ENCODE results near the gene TXNDC5. TPM values are rescaled to one million over a fixed set of nuclear protein-coding genes. Genes with fewer than 3 reads are reported as not detected.

Gene TXNDC5
- total RNA-seq, 4 donors from 2014 or later, result 85.0 to 137 (median 110) TPM

DNA sequence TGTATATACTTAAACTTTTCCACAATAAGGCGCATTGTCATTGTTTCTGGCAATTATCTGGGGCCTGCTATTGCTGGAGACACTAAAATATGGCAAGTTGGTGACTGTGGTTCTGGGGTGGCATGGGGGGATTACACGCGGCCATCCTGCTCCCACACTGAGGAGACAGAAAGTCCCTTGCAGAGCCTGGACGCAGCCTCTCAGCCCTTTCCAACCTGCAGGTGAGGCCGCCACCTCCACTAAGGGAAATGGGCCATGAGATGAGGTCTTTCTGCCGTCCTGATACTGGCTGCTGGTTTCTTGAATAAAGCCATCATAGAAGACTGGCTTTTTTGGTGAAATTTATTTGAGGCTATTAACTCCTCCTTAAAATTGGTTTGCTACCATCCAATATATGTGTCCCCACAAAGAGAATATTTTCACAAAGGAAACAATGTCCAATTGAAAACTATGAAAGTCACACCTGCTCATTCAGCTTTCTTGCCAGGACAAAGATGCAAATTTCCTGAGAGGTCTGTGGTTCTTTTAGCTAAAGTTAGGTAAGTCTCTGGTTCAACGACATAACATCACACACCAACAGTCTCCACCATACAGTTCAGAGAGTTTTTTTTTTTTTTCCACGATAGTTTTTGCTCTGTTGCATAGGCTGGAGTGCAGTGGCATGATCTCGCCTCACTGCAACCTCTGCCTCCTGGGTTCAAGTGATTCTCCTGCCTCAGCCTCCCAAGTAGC is 13.0 kb downstream of the TXNDC5 start:
- TF ChIP-seq POLR2A (IDR thresholded peaks at IDR 0.05), result no peak
- no peak for TF ChIP-seq CTCF (IDR thresholded peaks at IDR 0.05)
- no peak for TF ChIP-seq EP300 (IDR thresholded peaks at IDR 0.05)
- WGBS, 2 donors, result 92 to 93% methylated on average over 9 of the region's 9 CpGs
- H3K27me3 ChIP-seq, result no peaks in the 10 kb centered on the region
- DNase-seq (ENCODE audit: low spot score in 2 of 2), result no peak
- no peaks in the 10 kb centered on the region for H3K4me1 ChIP-seq
- H3K9me3 ChIP-seq, result no peaks in the 10 kb centered on the region
- peaks cover 0 to 98% (median 30%) of the 10 kb centered on the region in 3 donors for H3K36me3 ChIP-seq
- H3K4me3 ChIP-seq, result no peak overlapping the region
- H3K27ac ChIP-seq, result no peak overlapping the region

DNA sequence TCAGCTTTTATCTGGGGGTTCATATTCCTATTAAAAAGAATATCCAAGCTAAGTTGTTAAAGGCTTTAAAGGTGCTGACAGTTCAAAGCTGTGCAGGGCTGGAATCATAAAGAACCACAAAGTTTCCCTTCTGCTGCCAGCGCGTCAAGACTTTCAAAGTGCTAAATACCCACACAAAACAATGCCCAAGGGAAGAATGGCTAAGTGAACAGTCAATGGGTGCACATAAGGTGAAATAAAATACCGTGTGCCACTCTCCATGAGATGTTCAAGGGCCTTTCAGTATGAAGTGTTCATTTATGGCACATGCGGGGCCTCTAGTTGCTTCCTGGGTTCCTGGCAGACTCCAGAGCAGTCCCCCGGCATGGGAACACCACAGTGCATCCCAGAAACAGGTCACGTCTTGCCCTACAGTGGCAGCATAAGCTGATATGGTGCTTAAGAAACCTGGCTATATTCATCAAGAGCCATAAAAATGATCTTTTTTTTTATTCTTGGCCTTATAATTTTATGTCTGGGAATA is 14.1 kb downstream of the TXNDC5 start:
- Histone ChIP-seq H3K9me3 (no peaks in the 10 kb centered on the region), H3K27me3 (no peaks in the 10 kb centered on the region), H3K4me1 (no peaks in the 10 kb centered on the region), H3K4me3 (no peak overlapping the region), H3K27ac (no peak overlapping the region), H3K36me3 (peaks cover 0 to 98% (median 27%) of the 10 kb centered on the region in 3 donors)
- DNase-seq (ENCODE audit: low spot score in 2 of 2), result no peak
- 87 to 93% methylated on average over 6 of the region's 6 CpGs for WGBS, 2 donors
- TF ChIP-seq CTCF (IDR thresholded peaks at IDR 0.05) (no peak), EP300 (IDR thresholded peaks at IDR 0.05) (no peak), POLR2A (IDR thresholded peaks at IDR 0.05) (no peak)

GRCh38 chr6:7895125-7895423 is 15.5 kb downstream of the TXNDC5 start:
- TF ChIP-seq POLR2A (IDR thresholded peaks at IDR 0.05) (no peak), CTCF (IDR thresholded peaks at IDR 0.05) (no peak), EP300 (IDR thresholded peaks at IDR 0.05) (no peak)
- Histone ChIP-seq H3K27ac (no peak overlapping the region), H3K27me3 (no peaks in the 10 kb centered on the region), H3K36me3 (peaks cover 0 to 98% (median 34%) of the 10 kb centered on the region in 3 donors), H3K4me1 (no peaks in the 10 kb centered on the region), H3K9me3 (no peaks in the 10 kb centered on the region), H3K4me3 (no peak overlapping the region)
- DNase-seq (ENCODE audit: low spot score in 2 of 2), result no peak
- WGBS, 2 donors, result 83 to 92% methylated on average over 7 of the region's 7 CpGs

DNA sequence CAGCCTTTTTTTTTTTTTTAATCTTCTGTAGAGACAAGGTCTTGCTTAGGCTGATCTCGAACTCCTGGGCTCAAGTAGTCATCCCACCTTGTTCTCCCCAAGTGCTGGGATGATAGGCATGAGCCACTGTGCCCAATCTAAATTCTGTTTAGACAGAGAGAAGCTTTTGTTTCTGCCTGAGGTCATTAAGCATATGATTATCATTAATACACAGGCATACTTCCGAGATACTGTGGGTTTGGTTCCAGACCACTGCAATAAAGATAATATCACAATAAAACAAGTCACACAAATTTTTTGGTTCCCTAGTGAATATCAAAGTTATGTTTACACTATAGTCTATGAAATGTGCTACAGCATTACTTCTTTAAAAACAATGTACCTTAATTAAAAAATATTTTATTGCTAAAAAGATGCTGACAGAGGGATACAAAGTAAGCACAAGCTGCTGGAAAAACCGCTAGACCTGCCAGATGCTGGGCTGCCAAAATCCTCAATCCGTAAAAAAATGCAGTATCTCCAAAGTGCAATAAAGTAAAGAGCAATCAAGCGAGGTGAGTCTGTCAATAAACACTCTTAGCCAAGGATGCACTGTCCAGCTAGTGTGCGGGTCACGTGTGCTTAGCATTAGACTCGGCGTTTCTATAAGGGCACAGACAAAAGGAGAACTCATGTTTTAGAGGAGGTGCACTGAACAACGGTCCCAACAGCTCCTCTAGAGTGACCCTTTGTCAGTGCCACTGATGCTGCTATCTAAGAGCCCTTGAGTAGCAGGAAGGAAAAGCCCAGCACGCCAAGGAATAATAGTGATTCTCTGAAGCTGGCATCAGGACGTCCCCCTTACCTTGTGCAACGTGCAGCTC is 16.1 kb downstream of the TXNDC5 start:
- WGBS, 2 donors, result 74 to 76% methylated on average over 13 of the region's 13 CpGs
- peaks cover 0 to 98% (median 34%) of the 10 kb centered on the region in 3 donors for H3K36me3 ChIP-seq

More for the DNA sequence above, 16.1 kb downstream of the TXNDC5 start:
- Histone ChIP-seq H3K4me3 (no peak overlapping the region), H3K27me3 (no peaks in the 10 kb centered on the region), H3K4me1 (no peaks in the 10 kb centered on the region), H3K27ac (no peak overlapping the region), H3K9me3 (no peaks in the 10 kb centered on the region)
- DNase-seq (ENCODE audit: low spot score in 2 of 2), result no peak
- TF ChIP-seq CTCF (IDR thresholded peaks at IDR 0.05), result no peak
